GM18517 (cell line): ENCODE results near the gene CNTROB.
A peak's percentile ranks its signal among the peaks of the same experiment; 100 is the strongest.

Experiments used
- ATAC-seq: cut with Tn5 transposase; IDR thresholded peaks from one replicate; pipeline ENCODE4 v1.9.1; 2021; ENCODE audit warnings: mild to moderate bottlenecking, moderate library complexity; ENCODE audit not compliant: unreplicated experiment

Gene CNTROB

DNA sequence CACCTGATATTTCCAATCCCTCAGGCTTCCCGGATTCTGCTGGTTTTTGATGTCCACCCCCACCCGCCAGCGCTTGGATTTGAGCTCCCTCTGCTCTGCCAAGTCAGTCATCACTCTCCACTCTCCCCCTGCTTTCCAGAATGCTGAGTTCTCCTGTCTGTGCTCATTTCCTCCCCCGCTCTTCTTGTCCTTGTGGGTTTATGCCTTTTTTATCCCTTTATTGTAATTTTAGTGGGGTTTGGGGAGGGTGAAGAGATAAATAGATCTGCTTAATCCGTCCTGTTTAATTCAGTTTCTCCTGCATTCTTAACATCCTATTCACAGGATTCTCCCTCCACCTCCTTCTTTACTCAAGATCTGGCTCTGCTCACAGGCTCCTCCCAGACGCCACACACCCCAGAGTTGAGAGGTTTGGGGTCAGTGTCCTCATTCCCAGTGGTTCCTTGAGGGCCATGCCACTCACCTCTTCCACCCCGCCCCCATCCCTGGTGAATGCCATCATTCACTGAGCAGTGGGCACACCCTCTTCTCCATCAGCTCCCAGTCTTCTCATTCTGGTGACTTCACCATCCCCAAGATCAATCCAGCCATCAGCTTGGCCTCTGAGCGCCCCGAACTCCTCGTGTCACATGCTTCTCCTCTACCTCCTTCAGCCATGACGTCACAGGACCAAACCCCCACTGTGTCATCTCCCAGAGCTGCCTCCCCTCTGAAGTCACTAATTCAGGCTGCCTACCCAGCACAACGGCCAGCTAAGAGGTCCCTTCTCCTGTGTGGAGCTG lies 55.3 kb downstream of the CNTROB start:
- no peak for ATAC-seq

DNA sequence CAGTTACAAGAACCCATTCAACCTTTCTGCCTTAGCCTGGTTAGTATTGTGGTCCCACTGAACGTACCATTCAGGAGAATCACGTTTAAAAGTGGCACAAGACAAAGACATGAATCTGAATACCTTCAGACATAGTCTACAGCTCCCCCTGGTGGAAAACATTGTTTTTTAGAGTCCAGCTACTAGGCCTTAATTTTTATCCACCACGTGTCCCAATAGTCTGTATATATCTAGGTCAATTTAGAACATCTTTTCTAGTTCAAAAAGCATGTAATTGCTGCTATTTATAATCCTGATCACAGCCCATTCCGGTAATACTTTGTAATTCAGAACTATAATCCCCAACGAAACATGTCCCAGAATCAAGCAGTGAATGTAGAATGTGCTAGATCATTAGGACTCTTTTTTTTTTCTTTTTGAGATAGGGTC lies 56.8 kb downstream of the CNTROB start:
- no peak for ATAC-seq

DNA sequence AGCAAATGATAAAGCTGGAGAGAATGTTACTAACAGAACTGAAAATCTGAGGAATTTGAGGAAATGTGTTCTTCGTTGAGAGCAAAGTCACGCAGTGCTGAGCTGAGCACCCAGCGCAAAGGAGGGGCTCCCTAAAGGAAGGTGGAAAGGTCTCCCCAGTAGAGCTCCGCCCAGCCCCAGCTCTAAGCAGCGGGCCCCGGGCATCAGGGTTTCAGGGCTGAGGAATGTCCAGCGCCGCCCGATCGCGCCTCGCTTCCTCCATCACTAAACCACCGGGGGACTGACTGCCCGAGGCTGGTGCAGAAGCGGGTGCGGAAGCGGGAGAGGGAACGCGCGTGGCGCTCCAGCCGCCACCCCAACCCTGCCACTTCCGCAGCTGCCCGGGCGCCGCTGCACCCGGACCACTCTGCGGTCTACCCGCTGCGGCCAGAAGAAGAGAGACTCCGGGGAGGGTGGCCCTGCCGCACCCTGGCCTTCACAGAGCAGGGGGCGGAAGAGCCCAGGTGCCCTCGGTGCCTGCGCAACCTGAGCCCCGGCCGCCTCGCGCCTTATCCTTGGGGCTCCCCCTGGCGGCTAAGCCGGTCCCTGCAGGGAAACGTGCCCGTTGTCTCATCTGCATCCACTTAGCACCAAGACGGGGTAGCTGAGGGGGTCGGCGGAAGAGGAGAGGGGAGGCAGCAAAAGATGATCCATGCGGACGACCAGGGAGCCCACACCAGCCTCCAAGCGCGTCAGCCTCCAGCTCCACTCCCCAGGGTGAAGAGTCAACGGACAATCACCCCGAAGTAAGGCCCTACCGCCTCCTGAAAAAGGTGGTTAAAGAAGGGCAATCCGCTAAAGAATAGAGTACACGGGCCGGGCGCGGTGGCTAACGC lies 58.0 kb downstream of the CNTROB start:
- ATAC-seq: peak; percentile 51

DNA sequence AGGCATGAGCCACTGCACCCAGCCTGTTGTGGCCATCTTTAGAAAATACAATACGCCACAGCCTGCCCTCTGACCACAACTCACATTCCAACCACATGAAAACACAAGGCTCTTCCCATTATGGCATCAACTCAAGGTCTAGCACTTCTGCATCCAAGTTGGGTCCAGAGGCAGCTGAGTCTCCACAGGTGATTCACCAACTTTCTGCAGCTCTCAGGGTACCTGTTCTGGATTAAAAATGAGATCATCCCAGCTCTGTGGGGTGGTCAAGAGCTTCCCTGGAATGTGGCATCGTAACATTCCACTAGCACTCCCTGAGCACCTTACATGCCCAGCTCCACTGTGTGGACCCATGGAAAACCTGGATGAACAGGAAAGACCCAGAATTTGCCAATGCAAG lies 60.5 kb downstream of the CNTROB start:
- no peak for ATAC-seq

DNA sequence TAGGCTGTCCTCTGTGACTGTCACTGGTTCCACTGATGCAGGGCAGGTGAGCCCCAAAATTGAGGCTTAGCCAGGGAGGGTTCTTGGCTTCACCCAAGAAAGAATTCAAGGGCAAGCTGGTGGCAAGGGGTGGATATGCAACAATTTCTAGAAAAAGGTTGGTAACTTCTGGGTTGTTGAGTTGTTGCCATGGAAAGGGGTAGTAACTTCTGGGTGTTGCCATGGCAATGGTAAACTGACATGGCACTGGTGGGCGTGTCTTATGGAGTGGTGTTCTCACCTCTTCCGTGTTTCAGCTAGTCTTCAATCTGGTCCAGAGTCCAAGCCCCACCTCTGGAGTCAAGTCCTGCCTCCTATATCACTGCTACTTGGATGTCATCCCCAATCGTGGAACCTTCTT lies 60.9 kb downstream of the CNTROB start:
- ATAC-seq: no peak

DNA sequence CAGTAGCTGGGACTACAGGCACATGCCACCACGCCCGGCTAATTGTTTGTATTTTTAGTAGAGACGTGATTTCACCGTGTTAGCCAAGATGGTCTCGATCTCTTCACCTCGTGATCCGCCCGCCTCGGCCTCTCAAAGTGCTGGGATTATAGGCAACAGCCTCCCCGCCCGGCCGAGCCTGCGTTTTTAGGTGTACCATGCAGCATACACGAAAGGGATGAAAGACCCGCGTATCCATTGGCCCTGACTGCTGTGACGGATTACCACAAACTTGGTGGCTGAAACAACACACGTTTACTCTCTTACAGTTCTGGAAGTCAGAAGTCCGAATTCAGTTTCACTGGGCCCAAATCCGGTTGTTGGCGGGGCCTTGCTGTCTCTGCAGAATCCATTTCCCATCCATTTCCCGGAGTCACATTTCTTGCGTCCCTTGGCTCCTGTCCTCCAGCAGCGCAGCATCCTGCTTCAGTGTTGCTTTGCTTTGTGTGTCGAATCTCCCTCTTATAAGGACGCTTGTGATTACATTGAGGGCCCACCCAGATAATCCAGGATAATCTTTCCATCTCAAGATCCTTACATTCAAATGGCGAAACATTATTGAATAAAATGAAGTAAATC lies 62.1 kb downstream of the CNTROB start:
- no peak for ATAC-seq

DNA sequence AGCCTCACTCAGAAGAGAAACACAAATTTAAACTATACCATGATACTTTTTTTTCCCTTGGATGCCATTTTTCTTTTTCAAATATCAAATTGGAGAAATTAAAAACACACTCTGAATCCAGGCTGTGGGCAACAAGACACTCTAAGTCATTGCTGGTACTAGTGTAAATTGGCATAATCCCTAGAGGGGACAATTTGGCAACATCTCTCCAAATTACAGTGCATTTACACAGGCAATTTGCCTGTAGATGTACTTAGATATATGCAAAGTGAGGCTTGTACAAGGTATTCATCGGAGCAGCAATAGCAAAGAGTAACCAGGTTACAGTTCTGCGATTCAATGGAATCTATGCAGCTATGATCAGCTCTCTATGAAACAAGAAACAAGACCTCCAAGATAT lies 63.7 kb downstream of the CNTROB start:
- ATAC-seq: no peak

DNA sequence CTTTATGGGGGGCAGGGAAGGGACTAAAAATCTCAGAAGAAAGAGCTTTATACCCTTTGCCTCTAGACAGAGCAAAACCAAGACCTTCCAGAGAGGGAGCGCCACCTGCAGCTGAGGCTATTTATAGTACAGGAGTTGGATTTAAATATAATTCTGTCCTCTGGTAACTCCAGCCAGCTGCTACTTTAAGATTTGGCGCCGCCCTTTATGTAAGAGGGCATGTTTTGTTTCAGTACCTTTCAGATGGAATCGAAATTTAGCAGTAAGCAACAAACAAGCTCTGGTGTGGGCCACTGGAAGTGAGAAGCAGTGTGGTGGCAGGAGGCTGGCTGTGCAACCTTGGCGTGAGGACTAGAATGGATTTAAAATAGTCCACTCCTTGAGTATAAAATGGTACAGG lies 65.2 kb downstream of the CNTROB start:
- no peak for ATAC-seq
